H9 (cell line): ENCODE results near the gene DDX47. TPM values are rescaled to one million over a fixed set of nuclear protein-coding genes. Genes with fewer than 3 reads are reported as not detected.

ENCODE experiments used
- DNase-seq: peaks from one replicate; pipeline ENCODE4 v3.0.0-alpha.2; 2017
- H2AFZ ChIP-seq: one replicate; pipeline ENCODE4 v1.6.1; 2013; ENCODE audit warnings: mild to moderate bottlenecking, low read length, control low read depth, moderate library complexity
- H2AK5ac ChIP-seq: 2 replicates; pipeline ENCODE4 v1.6.1; 2013; ENCODE audit warnings: low read length, control low read depth, mixed read lengths; ENCODE audit not compliant: insufficient read length
- H2BK120ac ChIP-seq: one replicate; pipeline ENCODE4 v1.6.1; 2013; ENCODE audit warnings: low read depth, mild to moderate bottlenecking, low read length, control low read depth, inconsistent platforms; ENCODE audit not compliant: poor library complexity, severe bottlenecking
- H2BK12ac ChIP-seq: 2 replicates; pipeline ENCODE4 v1.6.1; 2013; ENCODE audit warnings: low read length, control low read depth, mixed read lengths, low read depth; ENCODE audit not compliant: insufficient read length
- H2BK15ac ChIP-seq: 2 replicates; pipeline ENCODE4 v1.6.1; 2013; ENCODE audit warnings: low read depth, low read length, control low read depth
- H2BK20ac ChIP-seq: one replicate; pipeline ENCODE4 v1.6.1; 2013; ENCODE audit warnings: low read depth, mild to moderate bottlenecking, low read length, control low read depth, inconsistent platforms; ENCODE audit not compliant: poor library complexity, severe bottlenecking
- H2BK5ac ChIP-seq: 2 replicates; pipeline ENCODE4 v1.6.1; 2013; ENCODE audit warnings: low read length, control low read depth, mixed read lengths; ENCODE audit not compliant: insufficient read length
- H3K14ac ChIP-seq: 2 replicates; pipeline ENCODE4 v1.6.1; 2013; ENCODE audit warnings: low read length, control low read depth; ENCODE audit not compliant: insufficient read depth
- H3K18ac ChIP-seq: 2 replicates; pipeline ENCODE4 v1.6.1; 2013; ENCODE audit warnings: low read depth, mild to moderate bottlenecking, mixed read lengths, low read length, control low read depth; ENCODE audit not compliant: insufficient read length
- H3K23ac ChIP-seq: 2 replicates; pipeline ENCODE4 v1.6.1; 2013; ENCODE audit warnings: low read length, control low read depth, mixed read lengths, low read depth; ENCODE audit not compliant: insufficient read length
- H3K23me2 ChIP-seq: 2 replicates; pipeline ENCODE4 v1.6.1; 2013; ENCODE audit warnings: low read depth, mild to moderate bottlenecking, mixed read lengths, low read length, control low read depth; ENCODE audit not compliant: insufficient read length, poor library complexity, severe bottlenecking
- H3K27ac ChIP-seq: 2 replicates; pipeline ENCODE4 v1.5.1; 2013; ENCODE audit warnings: low read length, control low read depth, mixed read lengths, low read depth; ENCODE audit not compliant: insufficient read length
- H3K27me3 ChIP-seq: 2 replicates; pipeline ENCODE4 v1.6.1; 2013; ENCODE audit warnings: low read length, control low read depth, inconsistent platforms; ENCODE audit not compliant: insufficient read depth
- H3K4ac ChIP-seq: 2 replicates; pipeline ENCODE4 v1.6.1; 2013; ENCODE audit warnings: low read depth, mild to moderate bottlenecking, control low read depth, inconsistent platforms, low read length, moderate library complexity
- H3K4me1 ChIP-seq: 2 replicates; pipeline ENCODE4 v1.6.1; 2013; ENCODE audit warnings: low read length, control low read depth, inconsistent platforms; ENCODE audit not compliant: insufficient read depth
- H3K4me2 ChIP-seq: 2 replicates; pipeline ENCODE4 v1.6.1; 2013; ENCODE audit warnings: low read length, control low read depth, mixed read lengths; ENCODE audit not compliant: insufficient read length, insufficient read depth
- H3K56ac ChIP-seq: 2 replicates; pipeline ENCODE4 v1.6.1; 2013; ENCODE audit warnings: low read depth, mild to moderate bottlenecking, mixed read lengths, low read length, control low read depth; ENCODE audit not compliant: insufficient read length
- H3K79me1 ChIP-seq: 2 replicates; pipeline ENCODE4 v1.6.1; 2013; ENCODE audit warnings: low read depth, mild to moderate bottlenecking, moderate library complexity, low read length, control low read depth, inconsistent platforms; ENCODE audit not compliant: insufficient read depth, poor library complexity, severe bottlenecking
- H3K79me2 ChIP-seq: 2 replicates; pipeline ENCODE4 v1.6.1; 2013; ENCODE audit warnings: low read length, control low read depth, inconsistent platforms; ENCODE audit not compliant: insufficient read depth
- H3K9ac ChIP-seq: 2 replicates; pipeline ENCODE4 v1.6.1; 2013; ENCODE audit warnings: low read length, control low read depth, mixed read lengths; ENCODE audit not compliant: insufficient read length; ENCODE audit errors: extremely low read depth
- H3K9me3 ChIP-seq: one replicate; pipeline ENCODE4 v1.6.1; 2013; ENCODE audit warnings: low read depth, low read length, inconsistent platforms; ENCODE audit not compliant: control insufficient read depth
- H3T11ph ChIP-seq: one replicate; pipeline ENCODE4 v1.6.1; 2013; ENCODE audit warnings: mild to moderate bottlenecking, low read length, control low read depth, inconsistent platforms
- H4K20me1 ChIP-seq: one replicate; pipeline ENCODE4 v1.6.1; 2013; ENCODE audit not compliant: control insufficient read depth, insufficient read length, insufficient read depth
- H4K5ac ChIP-seq: 2 replicates; pipeline ENCODE4 v1.6.1; 2013; ENCODE audit warnings: low read depth, mild to moderate bottlenecking, mixed read lengths, low read length, control low read depth; ENCODE audit not compliant: insufficient read length
- H4K8ac ChIP-seq: replicated peaks from 2 replicates; pipeline ENCODE4 v1.6.1; 2013; ENCODE audit warnings: low read length, control low read depth, mixed read lengths, low read depth; ENCODE audit not compliant: insufficient read length
- H4K91ac ChIP-seq: 2 replicates; pipeline ENCODE4 v1.6.1; 2013; ENCODE audit warnings: low read depth, mild to moderate bottlenecking, moderate library complexity, mixed read lengths, low read length, control low read depth; ENCODE audit not compliant: insufficient read length
- H3K27ac Mint-ChIP-seq, 3 experiments: 2 replicates in 2 of 3; 3 replicates in 1 of 3; pipeline ENCODE4 v1.8.0; 2020 to 2021; ENCODE audit warnings: mixed read lengths in 3 of 3, mild to moderate bottlenecking in 1 of 3, moderate library complexity in 1 of 3
- H3K27me3 Mint-ChIP-seq: 2 replicates; pipeline ENCODE4 v1.8.0; 2021; ENCODE audit warnings: low read depth, mild to moderate bottlenecking, moderate library complexity, mixed read lengths
- H3K36me3 Mint-ChIP-seq, 3 experiments: 2 replicates in 2 of 3; 3 replicates in 1 of 3; pipeline ENCODE4 v1.8.0; 2020 to 2021; ENCODE audit warnings: low read depth in 3 of 3, mixed read lengths in 3 of 3; ENCODE audit not compliant: insufficient read depth in 1 of 3
- H3K4me1 Mint-ChIP-seq, 2 experiments: 2 replicates each; pipeline ENCODE4 v1.8.0; 2020; ENCODE audit warnings: mixed read lengths in 2 of 2
- H3K4me3 Mint-ChIP-seq, 2 experiments: 2 replicates in 1 of 2; 3 replicates in 1 of 2; pipeline ENCODE4 v1.8.0; 2020 to 2021; ENCODE audit warnings: mild to moderate bottlenecking in 2 of 2, mixed read lengths in 2 of 2, moderate library complexity in 1 of 2
- H3K9me3 Mint-ChIP-seq, 2 experiments: 2 replicates in 1 of 2; 3 replicates in 1 of 2; pipeline ENCODE4 v1.8.0; 2020; ENCODE audit warnings: mild to moderate bottlenecking in 2 of 2, mixed read lengths in 2 of 2, moderate library complexity in 1 of 2
- WGBS: extraction: QIAGEN DNeasy Blood & Tissue Kit; methylation state at CpG from one replicate; pipeline ENCODE4 v1.1.7; 2013; ENCODE audit warnings: missing lambda C conversion rate, low lambda C conversion rate, mixed read lengths; ENCODE audit not compliant: insufficient read length; ENCODE audit errors: extremely low coverage; 5-methylcytosine and 5-hydroxymethylcytosine counted together
- total RNA-seq: library from RNA; stranded (reverse); gene quantifications from 2 replicates; pipeline ENCODE4 v1.2.1, GENCODE V29; 2021
- TF ChIP-seq, protein P1 (sequence below): fragments of 200-600 bp; sonication (generic); conservative IDR thresholded peaks from 3 replicates; pipeline ENCODE4 v1.8.0; 2021; ENCODE audit warnings: antibody characterized with exemption, mild to moderate bottlenecking

The DDX47 gene
- total RNA-seq, 1 experiment from 2014 or later, result 78.2 TPM

DNA sequence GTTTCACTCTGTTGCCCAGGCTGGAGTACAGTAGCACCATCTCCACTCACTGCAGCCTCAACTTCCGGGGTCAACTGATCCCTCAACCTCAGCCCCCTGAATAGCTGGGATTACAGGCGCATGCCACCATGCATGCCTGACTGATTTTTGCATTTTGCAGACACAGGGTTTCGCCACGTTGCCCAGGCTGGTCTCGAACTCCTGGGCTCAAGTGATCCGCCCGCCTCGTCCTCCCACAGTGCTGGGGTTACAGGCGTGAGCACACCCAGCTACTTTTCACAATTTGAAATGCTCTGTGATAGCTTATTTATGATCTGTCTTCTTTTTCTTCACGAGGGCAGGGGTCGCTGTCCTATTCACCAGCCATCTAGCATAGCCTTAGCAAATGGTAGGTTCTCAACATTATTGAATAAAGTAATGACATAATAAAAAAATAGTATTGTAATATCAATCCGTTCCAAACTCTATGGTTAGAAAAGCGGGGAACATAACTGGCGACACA, 477 bp upstream of the DDX47 start:
- H3K18ac ChIP-seq, result no peak overlapping the region
- no peaks in the 10 kb centered on the region for H4K20me1 ChIP-seq
- H3K79me1 ChIP-seq, result peaks cover 6% of the 10 kb centered on the region
- no CpG with 5 or more reads among the region's 14 CpGs for WGBS
- H2AFZ ChIP-seq, result no peak overlapping the region
- no peak overlapping the region for H3K9ac ChIP-seq
- no peak overlapping the region for H4K91ac ChIP-seq
- H2AK5ac ChIP-seq, result no peak overlapping the region
- no peak overlapping the region for H3K27ac ChIP-seq
- H3K9me3 Mint-ChIP-seq, result peaks cover 0 to 5% of the 10 kb centered on the region in 2 experiments; a peak in 1 of 5 replicates
- no peak overlapping the region for H2BK5ac ChIP-seq
- peaks cover 3% of the 10 kb centered on the region for H3K23me2 ChIP-seq
- TF ChIP-seq, protein P1, sequence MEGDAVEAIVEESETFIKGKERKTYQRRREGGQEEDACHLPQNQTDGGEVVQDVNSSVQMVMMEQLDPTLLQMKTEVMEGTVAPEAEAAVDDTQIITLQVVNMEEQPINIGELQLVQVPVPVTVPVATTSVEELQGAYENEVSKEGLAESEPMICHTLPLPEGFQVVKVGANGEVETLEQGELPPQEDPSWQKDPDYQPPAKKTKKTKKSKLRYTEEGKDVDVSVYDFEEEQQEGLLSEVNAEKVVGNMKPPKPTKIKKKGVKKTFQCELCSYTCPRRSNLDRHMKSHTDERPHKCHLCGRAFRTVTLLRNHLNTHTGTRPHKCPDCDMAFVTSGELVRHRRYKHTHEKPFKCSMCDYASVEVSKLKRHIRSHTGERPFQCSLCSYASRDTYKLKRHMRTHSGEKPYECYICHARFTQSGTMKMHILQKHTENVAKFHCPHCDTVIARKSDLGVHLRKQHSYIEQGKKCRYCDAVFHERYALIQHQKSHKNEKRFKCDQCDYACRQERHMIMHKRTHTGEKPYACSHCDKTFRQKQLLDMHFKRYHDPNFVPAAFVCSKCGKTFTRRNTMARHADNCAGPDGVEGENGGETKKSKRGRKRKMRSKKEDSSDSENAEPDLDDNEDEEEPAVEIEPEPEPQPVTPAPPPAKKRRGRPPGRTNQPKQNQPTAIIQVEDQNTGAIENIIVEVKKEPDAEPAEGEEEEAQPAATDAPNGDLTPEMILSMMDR, result no peak
- H2BK20ac ChIP-seq, result no peak overlapping the region
- H3K27ac Mint-ChIP-seq, result no peak overlapping the region
- no peaks in the 10 kb centered on the region for H3K9me3 ChIP-seq
- no peak overlapping the region for H3K4ac ChIP-seq
- H2BK120ac ChIP-seq, result no peak overlapping the region
- H3K4me1 ChIP-seq, result no peaks in the 10 kb centered on the region
- no peak for DNase-seq
- H2BK15ac ChIP-seq, result no peak overlapping the region
- H3K27me3 ChIP-seq, result no peaks in the 10 kb centered on the region
- H3K4me3 Mint-ChIP-seq, result peak overlapping the region in 1 of 2 experiments; percentile 98; a peak in 3 of 5 replicates
- H3K4me2 ChIP-seq, result peak overlapping the region; percentile 89
- H3T11ph ChIP-seq, result no peak overlapping the region
- H3K4me1 Mint-ChIP-seq, result peaks cover 17 to 30% of the 10 kb centered on the region in 2 experiments
- no peak overlapping the region for H2BK12ac ChIP-seq
- H3K36me3 Mint-ChIP-seq, result peaks cover 8 to 25% (median 18%) of the 10 kb centered on the region in 3 experiments; a peak in 6 of 7 replicates
- H3K27me3 Mint-ChIP-seq, result no peaks in the 10 kb centered on the region
- no peak overlapping the region for H3K14ac ChIP-seq
- H4K8ac ChIP-seq, result no peak overlapping the region
- H3K79me2 ChIP-seq, result peaks cover 11% of the 10 kb centered on the region; the same call in 1 of the 2 replicates
- H3K23ac ChIP-seq, result no peak overlapping the region
- H4K5ac ChIP-seq, result no peak overlapping the region
- H3K56ac ChIP-seq, result no peak overlapping the region
